ENCODE results near the gene PCF11.
"Not testable (repeated sequence)": the region's sequence is repeated elsewhere in the genome, so short reads cannot be mapped to it uniquely, and the experiment has no call there.

Gene PCF11

DNA sequence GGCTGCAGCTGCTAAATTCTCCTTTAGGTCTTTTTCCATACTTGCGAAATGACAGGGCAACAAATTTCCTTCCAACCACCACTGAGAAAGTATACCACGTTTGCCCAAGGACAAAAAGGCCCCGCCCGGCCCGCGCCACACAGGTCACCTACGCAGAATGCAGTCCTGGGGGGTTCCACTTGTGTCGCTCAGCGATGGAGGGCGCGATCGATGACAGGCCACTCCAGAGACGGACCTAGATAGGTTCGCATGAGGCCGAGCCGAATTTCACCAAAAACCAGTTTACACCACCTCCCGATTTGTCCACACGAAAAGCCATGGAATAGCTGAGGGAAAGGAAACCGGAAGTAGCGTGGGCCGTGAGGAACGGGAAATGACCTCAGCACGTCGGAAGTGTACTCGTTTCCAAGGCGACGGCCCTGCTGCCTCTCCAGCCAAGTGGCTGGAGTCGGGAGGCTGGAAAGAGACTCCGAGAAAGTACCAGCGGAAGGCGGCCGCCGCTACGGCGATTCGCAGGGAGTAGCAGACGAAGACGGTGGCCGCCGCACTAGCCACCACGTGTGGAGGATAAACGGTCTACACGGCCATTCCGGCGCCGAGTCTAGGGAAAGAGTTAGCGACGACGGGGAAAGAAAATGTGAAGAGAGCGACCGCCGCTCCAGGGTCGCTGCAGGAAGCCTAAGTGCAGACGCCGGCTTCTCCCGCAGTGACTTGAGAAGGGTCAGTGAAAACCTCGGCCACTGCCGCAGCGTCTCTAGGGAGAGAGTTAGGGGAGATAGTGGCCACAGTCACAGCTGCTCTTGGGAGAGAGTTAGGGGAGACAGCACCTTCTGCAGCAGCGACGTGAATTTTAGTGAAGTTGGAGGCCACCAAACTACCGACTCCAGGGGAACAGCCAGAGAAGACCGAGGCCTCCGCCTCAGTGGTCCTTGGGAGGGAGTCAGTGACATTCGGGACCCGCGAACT lies 36.7 kb downstream of the PCF11 start, which contains the start of gene ANKRD42:
ANKRD42 (plus strand) TSS at position 398 of the 966 bp plus-strand sequence. CDS start 959 bp downstream, outside the sequence.
- DNase-seq: peak; percentile 84 to 89

DNA sequence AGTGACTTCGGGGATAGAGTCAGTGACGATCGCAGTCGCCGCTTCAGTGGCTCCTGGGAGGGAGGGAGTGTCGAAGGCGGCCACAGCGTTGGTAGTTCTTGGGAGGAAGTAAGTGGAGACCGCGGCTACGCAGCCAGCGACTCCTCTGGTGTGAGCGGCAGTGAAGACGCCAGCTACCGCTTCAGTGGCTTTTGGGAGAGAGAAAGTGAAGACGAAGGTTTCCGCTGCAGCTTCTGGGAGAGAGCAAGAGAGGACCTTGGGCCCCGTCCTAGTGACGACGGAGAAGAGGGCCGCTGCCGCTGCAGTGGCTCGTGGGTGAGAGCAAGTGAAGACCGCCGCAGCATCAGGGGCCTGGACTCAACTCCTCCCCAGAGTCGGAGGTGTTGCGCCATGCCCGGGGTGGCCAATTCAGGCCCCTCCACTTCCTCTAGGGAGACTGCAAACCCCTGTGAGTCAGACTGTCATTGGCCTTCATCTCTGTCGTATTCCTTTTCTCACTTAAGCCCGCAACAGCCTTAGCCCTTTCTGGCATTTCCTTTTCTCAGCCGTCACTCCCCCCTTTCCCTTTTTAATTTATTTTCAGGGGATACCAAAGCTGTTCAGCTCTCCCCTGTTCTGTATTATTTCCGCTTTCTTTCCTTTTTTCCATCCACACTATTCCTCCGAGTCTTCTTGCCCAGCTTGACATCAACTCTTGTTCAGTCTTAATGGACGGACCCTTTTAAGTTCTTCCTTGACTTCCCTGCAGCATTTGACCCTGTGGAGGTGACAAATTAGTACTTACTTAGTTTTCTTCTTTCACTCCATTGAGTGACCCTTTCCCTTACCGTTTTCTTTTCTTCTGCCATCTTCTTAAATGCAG lies 37.6 kb downstream of the PCF11 start:
- peak; percentile 57 to 65 for DNase-seq

DNA sequence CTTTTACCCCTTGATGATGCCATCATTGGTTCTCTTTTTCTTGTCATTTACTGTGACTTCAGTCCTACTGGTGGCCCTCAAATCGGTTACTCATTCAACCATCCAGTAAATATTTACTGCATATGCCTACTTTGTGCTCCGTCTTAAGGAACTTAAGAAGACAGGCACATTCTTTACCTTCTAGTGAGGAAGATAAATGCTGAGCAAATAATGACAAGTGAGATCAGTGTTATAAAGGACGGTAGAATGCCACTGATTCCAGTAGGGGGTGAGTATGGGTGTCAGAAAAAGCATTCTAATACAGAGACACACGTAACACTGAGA lies 38.2 kb downstream of the PCF11 start:
- no peak for DNase-seq

DNA sequence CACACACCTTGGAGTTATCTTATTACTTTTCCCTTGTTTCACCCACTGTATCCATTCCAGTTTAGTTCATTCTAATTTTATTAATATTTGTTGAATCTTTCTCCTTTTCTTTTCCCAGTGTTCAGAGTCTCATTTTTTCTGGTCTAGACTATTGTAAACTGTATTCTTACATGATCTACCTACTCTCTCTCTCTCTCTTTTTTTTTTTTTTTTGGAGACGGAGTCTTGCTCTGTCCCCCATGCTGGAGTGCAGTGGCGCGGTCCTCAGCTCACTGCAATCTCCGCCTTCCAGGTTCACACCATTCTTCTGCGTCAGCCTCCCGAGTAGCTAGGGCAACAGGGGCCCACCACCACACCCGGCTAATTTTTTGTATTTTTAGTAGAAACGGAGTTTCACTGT lies 38.7 kb downstream of the PCF11 start:
- no peak for DNase-seq

DNA sequence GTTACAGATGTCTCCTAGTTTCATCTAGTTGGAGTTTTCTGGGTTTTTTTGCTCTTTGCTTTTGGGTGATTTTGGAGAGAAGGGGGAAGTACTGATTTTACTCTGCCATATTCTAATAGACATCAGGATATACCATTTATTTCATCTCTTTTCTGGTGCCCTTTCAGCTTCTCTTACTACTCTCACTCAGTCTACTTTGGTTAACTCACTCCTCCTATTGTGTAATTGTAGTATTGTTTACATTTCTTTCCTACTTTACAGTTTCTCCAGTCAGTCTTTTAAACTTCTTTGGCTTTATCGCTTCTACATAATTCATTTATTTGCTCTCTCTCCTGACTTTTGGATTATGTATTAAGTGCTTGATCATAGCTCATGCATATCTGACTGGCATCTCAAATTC lies 43.1 kb downstream of the PCF11 start:
- no peak for DNase-seq

DNA sequence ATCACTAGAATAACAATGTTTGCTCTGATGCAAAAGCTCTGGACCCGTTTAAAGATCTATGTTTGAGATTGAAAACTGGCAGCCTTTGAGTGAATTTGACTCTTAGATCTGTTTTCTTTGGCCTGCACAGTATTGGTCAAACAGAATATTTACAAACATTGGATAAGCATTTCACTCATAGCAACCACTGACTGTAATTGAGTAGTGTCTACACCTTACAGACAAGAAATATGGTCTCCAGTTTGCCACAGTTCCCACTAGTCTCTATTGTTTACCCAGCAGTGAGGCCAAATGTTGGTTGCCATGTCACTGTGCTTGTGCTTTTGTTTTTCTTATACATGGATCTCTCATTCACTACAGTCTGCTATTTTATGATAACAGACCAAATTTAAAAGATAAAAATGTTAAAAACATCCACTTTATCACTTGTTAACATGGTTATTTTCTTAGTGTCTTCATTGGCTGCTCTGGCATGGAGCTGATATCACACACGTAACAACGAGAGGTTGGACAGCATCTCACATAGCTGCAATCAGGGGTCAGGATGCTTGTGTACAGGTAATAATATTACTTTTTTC lies 48.8 kb downstream of the PCF11 start:
- no peak for DNase-seq

DNA sequence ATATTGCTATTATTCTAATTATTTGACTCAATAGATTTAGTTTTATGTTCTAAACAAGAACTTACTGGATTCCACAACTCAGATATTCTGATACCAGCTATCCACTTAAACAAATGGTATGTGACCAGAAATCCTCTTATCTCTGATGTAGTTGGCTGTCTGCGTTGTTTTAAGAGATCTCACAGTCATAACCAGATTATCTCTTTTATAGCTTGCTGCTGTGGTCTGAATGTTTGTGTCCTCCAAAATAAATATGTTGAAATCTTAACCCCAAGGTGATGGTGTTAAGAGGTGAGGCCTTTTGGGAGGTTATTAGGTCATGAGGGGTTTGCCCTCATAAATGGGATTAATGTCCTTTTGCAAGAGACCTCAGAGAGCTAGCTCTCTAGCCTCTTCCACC lies 49.3 kb downstream of the PCF11 start:
- DNase-seq: no peak

DNA sequence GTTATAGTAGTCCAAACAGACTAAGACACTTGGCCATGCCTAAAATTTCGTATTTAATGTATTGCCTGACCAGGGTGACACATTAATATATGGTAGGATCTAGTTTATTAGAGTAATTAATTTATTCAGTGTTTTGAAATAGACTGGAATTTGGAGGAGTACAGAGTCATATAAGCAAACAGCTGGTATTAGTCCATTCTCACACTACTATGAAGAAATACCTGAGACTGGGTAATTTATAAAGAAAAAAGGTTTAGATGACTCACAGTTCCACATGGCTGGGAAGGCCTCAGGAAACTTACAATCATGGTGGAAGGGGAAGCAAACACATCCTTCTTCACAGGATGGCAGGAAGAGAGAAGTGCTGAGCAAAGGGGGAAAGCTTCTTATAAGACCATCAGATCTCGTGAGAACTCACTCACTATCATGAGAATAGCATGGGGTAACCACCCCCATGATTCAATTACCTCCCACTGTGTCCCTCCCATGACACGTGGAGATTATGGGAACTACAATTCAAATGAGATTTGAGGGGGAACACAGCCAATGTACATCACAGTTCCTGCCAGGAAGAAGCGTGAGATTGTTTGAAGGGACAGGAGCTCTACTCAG lies 49.9 kb downstream of the PCF11 start:
- DNase-seq: not testable (repeated sequence)

DNA sequence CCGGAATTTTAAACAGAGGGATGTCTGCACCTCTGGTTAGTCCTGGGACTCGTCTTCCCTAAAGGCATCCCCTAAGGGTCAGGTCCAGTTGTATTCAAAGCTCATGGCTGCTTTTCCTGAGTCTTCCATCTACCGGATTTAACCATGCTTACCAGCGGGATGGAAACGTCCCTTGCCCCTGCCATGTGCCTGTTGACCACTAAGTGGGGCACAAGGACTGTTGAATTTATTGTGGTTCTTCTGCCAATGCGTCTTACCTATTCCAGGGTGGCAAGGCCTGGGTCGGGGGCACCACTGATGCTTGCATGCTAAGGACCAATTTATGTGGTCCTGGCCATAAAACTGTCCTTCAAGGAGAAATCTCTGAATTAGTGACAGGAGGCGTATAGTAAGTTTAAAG lies 62.2 kb downstream of the PCF11 start:
- no peak for DNase-seq

DNA sequence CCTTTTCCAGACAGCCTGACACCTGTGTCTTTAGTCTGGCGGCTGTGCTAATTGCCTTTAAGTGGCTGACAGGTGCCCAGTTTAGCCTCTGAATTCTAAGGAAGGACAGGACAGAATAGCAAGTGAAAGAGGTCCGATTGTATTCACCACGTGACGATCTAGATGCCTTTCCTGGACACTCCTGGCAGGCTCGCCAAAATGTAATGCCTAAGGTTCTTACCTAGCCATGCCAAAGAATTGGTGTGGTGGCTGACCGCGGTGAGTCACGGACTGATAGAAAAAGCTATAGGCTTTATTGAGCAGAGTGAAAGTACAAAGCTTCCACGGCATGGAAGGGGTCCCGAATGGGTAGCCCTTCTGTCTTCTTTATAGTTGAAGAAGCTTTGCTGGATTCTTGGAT lies 63.3 kb downstream of the PCF11 start:
- no peak for DNase-seq

DNA sequence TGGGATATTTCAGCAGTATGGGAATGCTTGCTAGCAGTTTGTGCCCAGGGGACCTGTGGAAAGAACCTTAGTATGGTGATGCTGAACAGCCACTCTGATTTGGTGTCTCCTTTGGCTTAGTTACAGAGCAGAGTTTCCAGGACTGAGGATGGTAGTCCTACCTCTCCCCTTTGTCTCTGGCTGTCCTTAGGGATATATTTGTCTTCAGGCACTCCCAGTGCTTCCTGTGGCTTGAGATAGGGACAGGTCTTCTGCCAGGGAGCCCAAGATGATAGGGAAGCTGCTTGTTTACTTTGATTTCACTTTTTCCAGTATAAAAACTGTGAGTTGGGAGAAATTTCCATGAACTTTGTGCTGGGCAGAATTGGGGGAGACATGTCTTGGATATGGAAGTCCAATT lies 64.8 kb downstream of the PCF11 start:
- no peak for DNase-seq

DNA sequence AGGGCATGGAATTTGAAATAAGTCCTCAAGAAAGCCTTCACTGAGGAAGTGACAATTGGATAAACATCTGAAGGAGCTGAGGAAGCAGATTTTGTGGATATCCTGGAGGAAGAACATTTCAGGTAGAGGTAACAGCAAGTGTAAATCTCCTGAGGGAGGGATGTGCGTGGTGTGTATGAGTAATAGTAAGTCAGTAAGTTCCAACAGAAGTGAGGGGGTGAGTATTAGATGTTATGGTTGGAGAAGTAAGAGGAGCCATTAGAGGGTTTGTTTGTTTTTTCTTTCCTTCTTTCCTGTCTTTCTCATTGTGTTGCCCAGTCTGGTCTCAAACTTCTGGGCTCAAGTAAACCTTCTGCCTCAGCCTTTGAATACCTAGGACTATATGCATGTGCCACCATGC lies 65.6 kb downstream of the PCF11 start:
- DNase-seq: no peak

DNA sequence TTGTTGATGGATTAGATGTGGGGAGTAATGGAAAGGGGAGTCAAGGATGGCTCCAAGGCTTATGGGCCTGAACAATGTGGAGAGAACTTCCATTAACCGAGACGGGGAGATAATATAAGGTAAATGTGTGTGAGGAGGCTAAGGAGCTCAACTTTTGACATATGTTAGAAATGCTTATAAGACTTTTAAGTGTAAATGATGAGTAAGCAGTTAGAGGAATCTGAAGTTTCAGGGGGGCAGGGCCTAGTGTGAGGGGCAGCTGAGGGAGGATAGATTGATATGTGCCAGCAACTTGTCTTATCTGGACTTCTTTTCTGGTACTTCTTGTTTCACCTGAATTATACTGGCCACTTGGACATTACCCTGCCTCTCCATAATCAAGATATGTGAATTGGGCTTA lies 66.5 kb downstream of the PCF11 start:
- DNase-seq: no peak

DNA sequence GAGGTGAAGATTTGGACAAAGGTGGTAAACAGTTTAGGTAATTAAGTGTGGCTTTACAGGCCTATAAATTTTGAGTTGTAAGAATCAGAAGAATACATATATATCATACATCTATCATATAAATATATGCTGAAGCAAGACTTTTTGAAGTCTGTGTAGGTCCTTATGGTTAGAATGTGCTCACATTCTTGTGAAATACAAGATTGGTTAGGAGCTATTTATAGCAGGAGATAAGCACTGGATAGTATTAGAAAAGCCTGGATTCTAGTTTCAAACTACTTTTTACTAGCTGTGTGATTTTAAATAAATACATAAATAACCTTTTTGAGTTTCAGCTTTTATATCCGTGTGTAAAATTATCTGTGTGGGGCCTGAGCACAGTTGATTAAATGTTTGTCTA lies 78.9 kb downstream of the PCF11 start:
- no peak for DNase-seq

Data from activated CD4-positive, alpha-beta T cell treated with anti-CD3 and anti-CD28 coated beads, Interleukin-2, amount 50 U/mL, for 48 hours (primary cell).